ENCODE results near the gene ELMOD1. TPM values are rescaled to one million over a fixed set of nuclear protein-coding genes. Genes with fewer than 3 reads are reported as not detected.

Gene ELMOD1
- total and polyA plus RNA-seq, 7 experiments from 2014 or later = not detected

DNA sequence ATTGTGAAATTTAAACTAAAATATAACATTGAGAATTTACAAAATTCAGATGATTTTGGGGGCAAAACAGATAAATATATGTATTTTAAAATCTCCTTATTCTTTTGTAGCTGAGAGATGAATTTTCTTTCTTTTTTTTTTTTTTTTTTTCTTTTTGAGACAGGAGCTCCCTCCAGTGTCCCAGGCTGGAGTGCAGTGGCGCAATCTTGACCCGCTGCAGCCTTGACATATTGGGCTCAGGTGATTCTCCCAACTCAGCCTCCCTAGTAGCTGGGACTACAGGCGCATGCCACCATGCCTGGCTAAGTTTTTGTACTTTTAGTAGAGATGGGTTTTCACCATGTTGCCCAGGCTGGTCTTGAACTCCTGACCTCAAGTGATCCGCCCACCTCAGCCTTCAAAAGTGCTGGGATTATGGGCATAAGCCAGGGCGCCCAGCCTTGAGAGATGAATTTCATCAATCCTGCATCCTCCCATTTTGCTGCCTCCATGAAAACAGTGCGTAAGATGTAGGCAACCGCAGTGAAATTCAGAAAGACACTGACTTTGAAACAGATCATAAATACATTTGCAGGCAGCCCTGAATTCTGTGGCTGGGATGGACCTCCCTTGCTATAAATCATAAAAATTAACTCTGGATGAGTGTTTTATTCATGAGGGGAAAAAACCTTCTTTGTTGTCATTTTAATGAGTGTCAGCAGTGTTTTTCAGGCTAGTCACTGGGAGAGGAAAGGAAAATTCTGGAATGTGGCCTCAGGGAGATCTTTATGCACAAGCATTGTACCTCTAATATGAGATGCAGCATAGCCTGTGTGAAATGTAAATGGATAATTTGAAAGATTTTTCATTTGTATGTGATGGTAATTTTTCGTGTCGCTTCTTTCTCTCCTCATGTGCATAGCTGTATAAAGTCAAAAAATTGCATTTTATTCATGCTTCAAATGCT lies 14.4 kb downstream of the ELMOD1 start:
- Histone ChIP-seq H3K4me1 (ENCODE audit: control insufficient read depth in 2 of 2, insufficient read depth in 2 of 2, low read length in 2 of 2) (no peaks in the 10 kb centered on the region), H3K27me3 (ENCODE audit: control insufficient read depth in 2 of 2, insufficient read depth in 2 of 2, low read length in 2 of 2) (no peaks in the 10 kb centered on the region), H3K9me3 (ENCODE audit: control insufficient read depth in 2 of 3, low read length in 3 of 3) (no peaks in the 10 kb centered on the region), H3K36me3 (ENCODE audit: control insufficient read depth in 2 of 3, insufficient read depth in 3 of 3, low read length in 3 of 3) (no peaks in the 10 kb centered on the region), H3K4me3 (ENCODE audit: low read length) (no peak overlapping the region), H3K27ac (ENCODE audit: low read depth, low read length) (no peak overlapping the region)
- Mint-ChIP-seq H3K27ac (no peak overlapping the region), H3K9me3 (peaks cover 0 to 4% (median 0%) of the 10 kb centered on the region in 11 donors), H3K4me1 (no peaks in the 10 kb centered on the region), H3K27me3 (peaks cover 51 to 78% (median 69%) of the 10 kb centered on the region in 5 donors), H3K36me3 (no peaks in the 10 kb centered on the region), H3K4me3 (no peak overlapping the region)
- CTCF ChIA-PET = no interaction called here
- no peak for DNase-seq
- POLR2A ChIA-PET = no interaction called here
- intact Hi-C loops (cut with micrococcal nuclease) = no loop called here
- no peak for ATAC-seq

DNA sequence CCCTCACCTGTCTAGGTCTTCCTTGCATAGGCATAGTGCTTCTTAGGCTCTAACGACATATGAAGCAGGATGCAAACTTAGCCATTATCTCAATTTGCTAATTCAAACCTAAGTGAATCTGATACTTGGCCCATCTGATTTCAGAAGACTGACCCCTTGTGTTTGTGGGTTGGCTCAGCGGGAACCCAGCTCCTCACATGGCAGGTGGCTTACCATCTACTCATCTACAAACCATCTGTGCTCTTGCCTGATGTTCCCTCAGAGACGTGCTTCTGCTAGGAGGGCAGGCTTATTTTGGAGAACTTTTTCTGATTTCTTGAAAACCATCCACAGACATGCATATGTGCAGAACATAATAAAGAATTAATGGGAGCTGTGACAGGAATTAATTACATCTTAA lies 15.2 kb downstream of the ELMOD1 start:
- ATAC-seq = no peak
- H3K4me1 Mint-ChIP-seq = no peaks in the 10 kb centered on the region
- Histone ChIP-seq H3K36me3 (ENCODE audit: control insufficient read depth in 2 of 3, insufficient read depth in 3 of 3, low read length in 3 of 3) (no peaks in the 10 kb centered on the region), H3K27ac (ENCODE audit: low read depth, low read length) (no peak overlapping the region), H3K4me1 (ENCODE audit: control insufficient read depth in 2 of 2, insufficient read depth in 2 of 2, low read length in 2 of 2) (no peaks in the 10 kb centered on the region), H3K27me3 (ENCODE audit: control insufficient read depth in 2 of 2, insufficient read depth in 2 of 2, low read length in 2 of 2) (no peaks in the 10 kb centered on the region), H3K4me3 (ENCODE audit: low read length) (no peak overlapping the region), H3K9me3 (ENCODE audit: control insufficient read depth in 2 of 3, low read length in 3 of 3) (no peaks in the 10 kb centered on the region)
- H3K36me3 Mint-ChIP-seq = no peaks in the 10 kb centered on the region
- DNase-seq = no peak
- H3K27me3 Mint-ChIP-seq = peaks cover 52 to 77% (median 70%) of the 10 kb centered on the region in 5 donors
- no peak overlapping the region for H3K27ac Mint-ChIP-seq
- peaks cover 0 to 4% (median 0%) of the 10 kb centered on the region in 11 donors for H3K9me3 Mint-ChIP-seq
- no peak overlapping the region for H3K4me3 Mint-ChIP-seq
- POLR2A ChIA-PET = no interaction called here
- CTCF ChIA-PET = no interaction called here
- intact Hi-C loops (cut with micrococcal nuclease) = no loop called here

DNA sequence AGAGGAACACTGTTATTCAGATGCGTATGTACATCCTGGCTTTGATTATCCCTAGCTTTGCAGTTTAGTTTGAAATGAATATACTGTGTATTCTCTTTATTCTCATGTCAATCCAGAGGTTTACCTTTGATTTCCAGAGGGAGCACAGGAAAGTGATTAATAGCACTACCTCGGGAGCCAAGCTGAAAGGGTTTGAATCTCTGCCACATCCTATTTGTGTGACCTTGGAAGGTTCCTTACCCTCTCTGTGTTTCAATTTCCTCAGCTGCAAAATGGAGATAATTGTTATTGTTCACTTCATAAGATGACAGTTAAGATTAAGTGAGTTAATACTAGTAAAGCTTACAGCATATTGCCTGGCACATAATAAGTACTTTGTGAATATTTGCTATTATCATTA lies 17.9 kb downstream of the ELMOD1 start:
- no peak overlapping the region for H3K4me3 ChIP-seq (ENCODE audit: low read length)
- H3K4me1 Mint-ChIP-seq = no peaks in the 10 kb centered on the region
- H3K36me3 ChIP-seq (ENCODE audit: control insufficient read depth in 2 of 3, insufficient read depth in 3 of 3, low read length in 3 of 3) = no peaks in the 10 kb centered on the region
- no peaks in the 10 kb centered on the region for H3K9me3 ChIP-seq (ENCODE audit: control insufficient read depth in 2 of 3, low read length in 3 of 3)
- H3K27ac Mint-ChIP-seq = no peak overlapping the region
- H3K27me3 ChIP-seq (ENCODE audit: control insufficient read depth in 2 of 2, insufficient read depth in 2 of 2, low read length in 2 of 2) = no peaks in the 10 kb centered on the region
- DNase-seq = no peak
- peaks cover 0 to 6% (median 0%) of the 10 kb centered on the region in 11 donors for H3K9me3 Mint-ChIP-seq
- H3K4me1 ChIP-seq (ENCODE audit: control insufficient read depth in 2 of 2, insufficient read depth in 2 of 2, low read length in 2 of 2) = no peaks in the 10 kb centered on the region
- H3K27ac ChIP-seq (ENCODE audit: low read depth, low read length) = no peak overlapping the region
- ATAC-seq = no peak
- POLR2A ChIA-PET = no interaction called here
- no peaks in the 10 kb centered on the region for H3K36me3 Mint-ChIP-seq
- CTCF ChIA-PET = interaction anchor here (0.6 kb wide), 1 partner anchor 60 kb away, joined by 3 read pairs; no protein-coding TSS in a partner anchor
- H3K4me3 Mint-ChIP-seq = no peak overlapping the region
- peaks cover 43 to 67% (median 57%) of the 10 kb centered on the region in 5 donors for H3K27me3 Mint-ChIP-seq
- intact Hi-C loops (cut with micrococcal nuclease) = no loop called here

DNA sequence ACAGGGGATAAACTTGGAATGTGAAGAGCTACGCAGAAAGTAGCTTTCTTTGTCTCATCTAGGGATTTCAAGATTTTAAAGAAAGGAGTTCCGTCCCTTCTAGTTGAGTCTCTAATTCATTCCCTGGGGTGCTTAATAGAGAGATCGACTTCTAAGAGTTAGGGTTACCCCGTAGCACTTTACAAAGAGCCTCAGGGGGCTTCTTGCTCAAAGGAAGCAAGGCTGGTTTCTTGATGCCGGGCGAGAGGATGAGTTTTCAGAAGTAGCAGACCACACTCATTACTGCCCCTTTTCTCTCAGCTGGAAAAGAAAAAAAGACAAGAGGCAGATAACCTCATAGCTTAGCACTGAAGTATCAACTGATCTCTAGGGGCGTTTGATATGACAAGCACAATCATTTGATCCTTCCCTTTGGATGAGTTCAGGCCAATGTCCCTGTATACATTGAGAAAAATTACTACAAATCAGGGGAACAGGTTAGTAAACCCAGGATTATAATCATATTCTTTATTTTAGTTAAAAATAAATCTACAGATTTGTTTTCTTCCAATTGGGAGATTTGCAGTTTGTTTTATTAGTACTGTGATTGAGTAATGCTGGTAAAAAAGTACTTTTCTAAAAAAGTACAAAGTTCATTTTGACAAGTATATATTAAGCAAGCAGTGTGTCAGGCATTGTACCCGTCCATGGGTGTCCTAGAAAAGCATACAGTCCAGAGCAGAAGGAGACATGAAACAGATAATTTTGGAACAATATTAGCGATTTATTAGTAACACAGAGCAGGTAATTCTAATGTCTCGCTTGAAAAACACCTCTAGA lies 18.7 kb downstream of the ELMOD1 start:
- POLR2A ChIA-PET = no interaction called here
- intact Hi-C loops (cut with micrococcal nuclease) = no loop called here

DNA sequence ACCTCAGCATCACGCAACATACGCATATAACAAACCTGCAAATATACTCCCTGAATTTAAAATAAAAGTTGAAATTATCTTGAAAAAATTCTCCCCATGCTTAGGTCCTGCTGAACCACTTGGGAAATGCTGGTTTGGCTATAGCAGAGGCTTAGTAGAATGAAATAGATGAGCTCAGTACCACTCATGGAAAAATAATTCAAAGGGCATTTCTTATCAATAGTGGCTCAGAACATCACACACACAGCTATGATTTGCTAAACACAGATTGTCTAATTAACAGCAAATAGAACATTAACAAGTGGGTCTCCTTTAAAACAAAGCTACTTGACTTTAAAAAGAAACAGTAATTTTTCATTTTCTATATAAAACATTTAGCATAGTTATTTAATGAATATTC lies 21.5 kb downstream of the ELMOD1 start:
- H3K9me3 ChIP-seq (ENCODE audit: control insufficient read depth in 2 of 3, low read length in 3 of 3) = no peaks in the 10 kb centered on the region
- H3K4me1 ChIP-seq (ENCODE audit: control insufficient read depth in 2 of 2, insufficient read depth in 2 of 2, low read length in 2 of 2) = no peaks in the 10 kb centered on the region
- H3K36me3 ChIP-seq (ENCODE audit: control insufficient read depth in 2 of 3, insufficient read depth in 3 of 3, low read length in 3 of 3) = no peaks in the 10 kb centered on the region
- no peak for ATAC-seq
- Mint-ChIP-seq H3K9me3 (peaks cover 0 to 6% (median 0%) of the 10 kb centered on the region in 11 donors), H3K4me1 (no peaks in the 10 kb centered on the region), H3K27ac (no peak overlapping the region), H3K27me3 (peaks cover 24 to 49% (median 38%) of the 10 kb centered on the region in 5 donors), H3K4me3 (no peak overlapping the region), H3K36me3 (no peaks in the 10 kb centered on the region)
- no peak overlapping the region for H3K4me3 ChIP-seq (ENCODE audit: low read length)
- intact Hi-C loops (cut with micrococcal nuclease) = no loop called here
- ChIA-PET CTCF (no interaction called here), POLR2A (no interaction called here)
- DNase-seq = no peak
- no peak overlapping the region for H3K27ac ChIP-seq (ENCODE audit: low read depth, low read length)
- H3K27me3 ChIP-seq (ENCODE audit: control insufficient read depth in 2 of 2, insufficient read depth in 2 of 2, low read length in 2 of 2) = no peaks in the 10 kb centered on the region

More for the DNA sequence above, 18.7 kb downstream of the ELMOD1 start:
- Histone ChIP-seq H3K36me3 (ENCODE audit: control insufficient read depth in 2 of 3, insufficient read depth in 3 of 3, low read length in 3 of 3) (no peaks in the 10 kb centered on the region), H3K4me3 (ENCODE audit: low read length) (no peak overlapping the region), H3K4me1 (ENCODE audit: control insufficient read depth in 2 of 2, insufficient read depth in 2 of 2, low read length in 2 of 2) (no peaks in the 10 kb centered on the region), H3K27me3 (ENCODE audit: control insufficient read depth in 2 of 2, insufficient read depth in 2 of 2, low read length in 2 of 2) (no peaks in the 10 kb centered on the region), H3K9me3 (ENCODE audit: control insufficient read depth in 2 of 3, low read length in 3 of 3) (no peaks in the 10 kb centered on the region), H3K27ac (ENCODE audit: low read depth, low read length) (no peak overlapping the region)
- DNase-seq (no peak), ATAC-seq (no peak)
- Mint-ChIP-seq H3K36me3 (no peaks in the 10 kb centered on the region), H3K9me3 (peaks cover 0 to 6% (median 0%) of the 10 kb centered on the region in 11 donors), H3K4me1 (no peaks in the 10 kb centered on the region), H3K4me3 (no peak overlapping the region), H3K27me3 (peaks cover 39 to 59% (median 49%) of the 10 kb centered on the region in 5 donors), H3K27ac (no peak overlapping the region)
- CTCF ChIA-PET = no interaction called here

DNA sequence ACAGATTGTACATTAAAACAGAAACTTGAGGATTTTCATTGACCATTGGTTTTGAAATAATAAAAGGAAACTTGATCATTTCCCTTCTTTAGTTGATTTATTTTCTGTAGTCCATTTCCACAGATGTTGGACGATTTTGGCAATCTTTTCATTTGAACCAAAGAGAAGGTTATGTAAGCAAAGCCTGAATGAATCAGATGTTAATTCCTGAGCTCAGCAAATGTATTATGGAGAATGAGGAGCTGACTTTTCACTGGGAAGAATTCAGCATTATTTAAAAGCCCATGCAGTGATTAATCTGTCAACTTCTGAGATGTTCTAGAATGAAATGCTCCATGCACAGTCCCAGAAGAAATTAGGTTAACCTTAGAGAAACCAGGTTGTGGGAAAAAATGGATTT lies 29.0 kb downstream of the ELMOD1 start:
- H3K27ac Mint-ChIP-seq = no peak overlapping the region
- H3K9me3 Mint-ChIP-seq = no peaks in the 10 kb centered on the region
- peaks cover 20 to 60% (median 46%) of the 10 kb centered on the region in 5 donors for H3K27me3 Mint-ChIP-seq
- intact Hi-C loops (cut with micrococcal nuclease) = no loop called here
- DNase-seq = no peak
- Histone ChIP-seq H3K9me3 (ENCODE audit: control insufficient read depth in 2 of 3, low read length in 3 of 3) (no peaks in the 10 kb centered on the region), H3K4me3 (ENCODE audit: low read length) (no peak overlapping the region), H3K27me3 (ENCODE audit: control insufficient read depth in 2 of 2, insufficient read depth in 2 of 2, low read length in 2 of 2) (peaks cover 0 to 3% of the 10 kb centered on the region in 2 donors), H3K27ac (ENCODE audit: low read depth, low read length) (no peak overlapping the region), H3K4me1 (ENCODE audit: control insufficient read depth in 2 of 2, insufficient read depth in 2 of 2, low read length in 2 of 2) (no peaks in the 10 kb centered on the region), H3K36me3 (ENCODE audit: control insufficient read depth in 2 of 3, insufficient read depth in 3 of 3, low read length in 3 of 3) (no peaks in the 10 kb centered on the region)
- ChIA-PET POLR2A (no interaction called here), CTCF (no interaction called here)
- H3K36me3 Mint-ChIP-seq = no peaks in the 10 kb centered on the region
- no peak for ATAC-seq
- H3K4me3 Mint-ChIP-seq = no peak overlapping the region
- H3K4me1 Mint-ChIP-seq = no peaks in the 10 kb centered on the region
